Spleen (tissue), 11 donors: ENCODE results near the gene RTN4R. TPM values are rescaled to one million over a fixed set of nuclear protein-coding genes. Genes with fewer than 3 reads are reported as not detected.

ENCODE experiments used
- DNase-seq: peaks from one replicate; pipeline ENCODE4 v3.0.0-alpha.2; 2020
- H3K27ac ChIP-seq, 8 donors: fragments of 200-600 bp; sonication (generic) in 7 of 8; 1 replicate in 4 of 8; 2 replicates in 4 of 8; pipeline versions ENCODE4 v1.5.0 to v1.8.0; 2016 to 2021; ENCODE audit warnings: inconsistent platforms in 4 of 8, mild to moderate bottlenecking in 4 of 8, moderate library complexity in 1 of 8
- H3K27me3 ChIP-seq, 7 donors: fragments of 200-600 bp; sonication (generic) in 6 of 7; replicated peaks in 1 of 7; 1 replicate in 4 of 7; 2 replicates in 3 of 7; pipeline versions ENCODE4 v1.5.0 to v1.8.0; 2016 to 2021; ENCODE audit warnings: inconsistent platforms in 3 of 7, mild to moderate bottlenecking in 1 of 7
- H3K36me3 ChIP-seq, 6 donors: fragments of 200-600 bp; sonication (generic) in 5 of 6; 1 replicate in 4 of 6; 2 replicates in 2 of 6; pipeline versions ENCODE4 v1.5.0 to v1.8.0; 2016 to 2021; ENCODE audit warnings: inconsistent platforms in 2 of 6
- H3K4me1 ChIP-seq, 6 donors: fragments of 200-600 bp; sonication (generic) in 5 of 6; 1 replicate in 3 of 6; 2 replicates in 3 of 6; pipeline versions ENCODE4 v1.5.0 to v1.8.0; 2016 to 2021; ENCODE audit warnings: inconsistent platforms in 3 of 6
- H3K4me3 ChIP-seq, 8 donors: fragments of 200-600 bp; sonication (generic) in 7 of 8; 1 replicate in 4 of 8; 2 replicates in 4 of 8; pipeline versions ENCODE4 v1.5.0 to v1.8.0; 2016 to 2021; ENCODE audit warnings: inconsistent platforms in 4 of 8, mild to moderate bottlenecking in 4 of 8, moderate library complexity in 2 of 8
- H3K9me3 ChIP-seq, 8 donors: fragments of 200-600 bp; sonication (generic) in 7 of 8; 1 replicate in 4 of 8; 2 replicates in 4 of 8; pipeline versions ENCODE4 v1.5.0 to v1.8.0; 2016 to 2021; ENCODE audit warnings: inconsistent platforms in 4 of 8
- POLR2A ChIP-seq, 3 donors: fragments of 450-650 bp; IDR thresholded peaks; one replicate each; pipeline ENCODE4 v1.5.1; 2017; ENCODE audit warnings: antibody characterized with exemption in 3 of 3, mild to moderate bottlenecking in 1 of 3
- POLR2AphosphoS5 ChIP-seq, 3 donors: sonication (generic); formaldehyde crosslinking; IDR thresholded peaks; one replicate each; pipeline ENCODE4 v1.5.1; 2017; ENCODE audit warnings: antibody characterized with exemption in 3 of 3
- WGBS, 5 donors: extraction: QIAGEN DNeasy Blood & Tissue Kit in 3 of 5; methylation state at CpG; one replicate each; pipeline versions ENCODE4 v1.1.5 to v1.1.7; 2013 to 2018; 5-methylcytosine and 5-hydroxymethylcytosine counted together
- intact Hi-C: fragments of 100-400 bp; cut with DNase I; formaldehyde crosslinking; loops from one replicate; pipeline ENCODE4 v1.15.0; 2023; ENCODE audit warnings: low total_unique reads
- polyA plus RNA-seq, 3 donors: library from polyadenylated mRNA; stranded (reverse); fragments of 200-250 nt; gene quantifications; one replicate each; pipeline ENCODE4 v1.2.1, GENCODE V29; 2013
- total RNA-seq, 7 donors: library from RNA; depleted of rRNA in 3 of 7; stranded (reverse); fragments of >200 nt in 3 of 7; fragmentation: NEBNext Ultra II Directional in 4 of 7; extraction: Animal tissue kit (Norgen Biotek cat#: 25700) in 4 of 7; gene quantifications; one replicate each; pipeline versions ENCODE4 v1.1.0 to v1.2.1, GENCODE V29; 2016 to 2021
- TF ChIP-seq, protein P1 (sequence below), 11 experiments: fragments of 200-600 bp in 7 of 11; fragments of 450-650 bp in 4 of 11; sonication (generic) in 4 of 11; IDR thresholded peaks in 8 of 11; conservative IDR thresholded peaks in 3 of 11; 1 replicate in 7 of 11; 2 replicates in 4 of 11; pipeline versions ENCODE4 v1.4.0 to v1.8.0; 2016 to 2021; ENCODE audit warnings: antibody characterized with exemption in 11 of 11, inconsistent platforms in 4 of 11, mild to moderate bottlenecking in 1 of 11
- donor health status: healthy with polysubstance abuse.
- donor health status: DM: no; HTN: no; CAD: no; lungs with moderate emphysema.
- donor health status: DM: no; HTN: no; CAD: no.
- donor health status: Bipolar disorder and iron deficiency.
- donor health status: healthy.
- donor health status: DM: no; HTN: no; CAD: no.
- donor health status: DM: yes; HTN: yes; CAD: no.

The RTN4R gene
- total and polyA plus RNA-seq, 10 donors: 1.5 to 11.8 (median 6.1) TPM

- TF ChIP-seq, protein P1, sequence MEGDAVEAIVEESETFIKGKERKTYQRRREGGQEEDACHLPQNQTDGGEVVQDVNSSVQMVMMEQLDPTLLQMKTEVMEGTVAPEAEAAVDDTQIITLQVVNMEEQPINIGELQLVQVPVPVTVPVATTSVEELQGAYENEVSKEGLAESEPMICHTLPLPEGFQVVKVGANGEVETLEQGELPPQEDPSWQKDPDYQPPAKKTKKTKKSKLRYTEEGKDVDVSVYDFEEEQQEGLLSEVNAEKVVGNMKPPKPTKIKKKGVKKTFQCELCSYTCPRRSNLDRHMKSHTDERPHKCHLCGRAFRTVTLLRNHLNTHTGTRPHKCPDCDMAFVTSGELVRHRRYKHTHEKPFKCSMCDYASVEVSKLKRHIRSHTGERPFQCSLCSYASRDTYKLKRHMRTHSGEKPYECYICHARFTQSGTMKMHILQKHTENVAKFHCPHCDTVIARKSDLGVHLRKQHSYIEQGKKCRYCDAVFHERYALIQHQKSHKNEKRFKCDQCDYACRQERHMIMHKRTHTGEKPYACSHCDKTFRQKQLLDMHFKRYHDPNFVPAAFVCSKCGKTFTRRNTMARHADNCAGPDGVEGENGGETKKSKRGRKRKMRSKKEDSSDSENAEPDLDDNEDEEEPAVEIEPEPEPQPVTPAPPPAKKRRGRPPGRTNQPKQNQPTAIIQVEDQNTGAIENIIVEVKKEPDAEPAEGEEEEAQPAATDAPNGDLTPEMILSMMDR (IDR thresholded peaks at IDR 0.05 in 8 of 11, conservative IDR thresholded peaks at IDR 0.05 in 3 of 11): no peak
- TF ChIP-seq POLR2AphosphoS5 (IDR thresholded peaks at IDR 0.05) (no peak), POLR2A (IDR thresholded peaks at IDR 0.05) (no peak)
- 74 to 84% (median 78%) methylated on average over 10 to 14 of the region's 14 CpGs for WGBS, 5 donors
- DNase-seq: no peak
- peak overlapping the region in 1 of 8 donors; percentile 4 for H3K27ac ChIP-seq
- no peak overlapping the region for H3K4me3 ChIP-seq
- no peaks in the 10 kb centered on the region for H3K9me3 ChIP-seq
- intact Hi-C loops: no loop called here
- H3K4me1 ChIP-seq: peaks cover 0 to 33% (median 9%) of the 10 kb centered on the region in 6 donors
- H3K27me3 ChIP-seq: no peaks in the 10 kb centered on the region
- H3K36me3 ChIP-seq: no peaks in the 10 kb centered on the region
Measured at GRCh38 chr22:20226077-20226716, 41.9 kb downstream of the RTN4R start.

DNA sequence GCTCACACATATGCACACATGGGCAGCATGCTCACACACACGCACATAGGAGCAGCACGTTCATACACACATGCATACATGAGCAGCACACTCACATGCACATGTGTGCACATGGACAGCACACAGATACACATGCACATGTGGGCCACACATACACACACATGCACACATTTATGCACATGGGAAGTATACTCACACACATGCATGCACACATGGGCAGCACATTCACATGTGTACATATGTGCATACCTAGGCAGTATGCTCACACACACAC, 42.5 kb downstream of the RTN4R start:
- TF ChIP-seq POLR2AphosphoS5 (IDR thresholded peaks at IDR 0.05): no peak
- TF ChIP-seq, protein P1 (IDR thresholded peaks at IDR 0.05 in 8 of 11, conservative IDR thresholded peaks at IDR 0.05 in 3 of 11): no peak
- no peak for TF ChIP-seq POLR2A (IDR thresholded peaks at IDR 0.05)
- 83 to 100% (median 90%) methylated on average over 2 of the region's 2 CpGs for WGBS, 5 donors
- no peaks in the 10 kb centered on the region for H3K36me3 ChIP-seq
- no peak for DNase-seq
- H3K4me3 ChIP-seq: no peak overlapping the region
- no peaks in the 10 kb centered on the region for H3K9me3 ChIP-seq
- no peak overlapping the region for H3K27ac ChIP-seq
- intact Hi-C loops: no loop called here
- H3K4me1 ChIP-seq: peaks cover 0 to 33% (median 8%) of the 10 kb centered on the region in 6 donors
- H3K27me3 ChIP-seq: no peaks in the 10 kb centered on the region

- Histone ChIP-seq H3K27me3 (no peaks in the 10 kb centered on the region), H3K27ac (no peak overlapping the region), H3K4me1 (peaks cover 0 to 28% (median 6%) of the 10 kb centered on the region in 6 donors), H3K9me3 (no peaks in the 10 kb centered on the region), H3K36me3 (no peaks in the 10 kb centered on the region), H3K4me3 (no peak overlapping the region)
- 84 to 97% (median 92%) methylated on average over 12 to 18 of the region's 18 CpGs for WGBS, 5 donors
- DNase-seq: no peak
- TF ChIP-seq, protein P1 (IDR thresholded peaks at IDR 0.05 in 8 of 11, conservative IDR thresholded peaks at IDR 0.05 in 3 of 11): no peak
- TF ChIP-seq POLR2A (IDR thresholded peaks at IDR 0.05) (no peak), POLR2AphosphoS5 (IDR thresholded peaks at IDR 0.05) (no peak)
- intact Hi-C loops: no loop called here
Measured at GRCh38 chr22:20224917-20225692, 43.0 kb downstream of the RTN4R start.

DNA sequence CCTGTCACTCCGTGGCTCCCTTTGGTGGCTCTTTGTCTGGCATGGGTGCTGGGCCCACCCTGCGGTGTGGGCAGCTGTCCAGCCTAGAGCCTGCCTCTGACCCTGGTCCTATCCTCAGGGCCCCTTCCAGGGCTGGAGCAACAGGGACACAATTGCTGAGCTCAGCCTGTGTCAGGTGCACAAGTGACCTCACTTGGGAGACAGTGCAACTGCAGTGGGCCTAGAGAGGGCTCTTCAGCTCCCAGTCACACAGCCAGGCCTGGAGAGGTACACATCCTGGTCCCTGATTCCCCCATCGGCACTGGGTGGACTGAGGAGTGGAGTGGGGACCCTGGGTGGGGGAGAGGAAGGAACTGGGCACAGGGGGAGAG, 43.9 kb downstream of the RTN4R start:
- WGBS, 5 donors: 71 to 100% (median 79%) methylated on average over 1 to 3 of the region's 3 CpGs
- Histone ChIP-seq H3K36me3 (no peaks in the 10 kb centered on the region), H3K27ac (no peak overlapping the region), H3K9me3 (peaks cover 0 to 6% (median 0%) of the 10 kb centered on the region in 8 donors), H3K27me3 (no peaks in the 10 kb centered on the region), H3K4me1 (peaks cover 0 to 25% (median 6%) of the 10 kb centered on the region in 6 donors), H3K4me3 (no peak overlapping the region)
- intact Hi-C loops: no loop called here
- TF ChIP-seq POLR2A (IDR thresholded peaks at IDR 0.05) (no peak), POLR2AphosphoS5 (IDR thresholded peaks at IDR 0.05) (no peak)
- TF ChIP-seq, protein P1 (IDR thresholded peaks at IDR 0.05 in 8 of 11, conservative IDR thresholded peaks at IDR 0.05 in 3 of 11): no peak
- DNase-seq: no peak
